Osteocyte (in vitro differentiated cells): Measurements from ENCODE around the gene GOLGA6L10. TPM values are rescaled to one million over a fixed set of nuclear protein-coding genes. Genes with fewer than 3 reads are reported as not detected.
"Not testable (repeated sequence)": the region's sequence is repeated elsewhere in the genome, so short reads cannot be mapped to it uniquely, and the experiment has no call there.

Experiments
- DNase-seq: peaks from one replicate; pipeline ENCODE4 v3.0.0; 2021; ENCODE audit warnings: mixed read lengths; ENCODE audit not compliant: unreplicated experiment; ENCODE audit errors: extremely low spot score
- H3K27ac Mint-ChIP-seq: one replicate; pipeline ENCODE4 v1.8.0; 2021; ENCODE audit warnings: mild to moderate bottlenecking, mixed read lengths; ENCODE audit not compliant: unreplicated experiment
- H3K27me3 Mint-ChIP-seq: one replicate; pipeline ENCODE4 v1.8.0; 2021; ENCODE audit warnings: mixed read lengths; ENCODE audit not compliant: unreplicated experiment
- H3K36me3 Mint-ChIP-seq: one replicate; pipeline ENCODE4 v1.8.0; 2021; ENCODE audit warnings: mixed read lengths; ENCODE audit not compliant: unreplicated experiment
- H3K4me1 Mint-ChIP-seq: one replicate; pipeline ENCODE4 v1.8.0; 2021; ENCODE audit warnings: mixed read lengths; ENCODE audit not compliant: unreplicated experiment
- H3K4me3 Mint-ChIP-seq: one replicate; pipeline ENCODE4 v1.8.0; 2021; ENCODE audit warnings: mild to moderate bottlenecking, moderate library complexity, mixed read lengths; ENCODE audit not compliant: unreplicated experiment
- H3K9me3 Mint-ChIP-seq: one replicate; pipeline ENCODE4 v1.8.0; 2021; ENCODE audit warnings: mixed read lengths; ENCODE audit not compliant: unreplicated experiment
- total RNA-seq: library from RNA; stranded (reverse); gene quantifications from 2 replicates; pipeline ENCODE4 v1.2.1, GENCODE V29; 2021

GOLGA6L10 gene
- total RNA-seq, 1 donor from 2014 or later: 1.6 TPM

- not testable (repeated sequence) for H3K36me3 Mint-ChIP-seq, H3K27ac Mint-ChIP-seq, H3K4me3 Mint-ChIP-seq, H3K4me1 Mint-ChIP-seq, H3K27me3 Mint-ChIP-seq, H3K9me3 Mint-ChIP-seq
- peak; percentile 25 for DNase-seq
Measured at GRCh38 chr15:82333603-82334553, 15.4 kb downstream of the GOLGA6L10 start.

- H3K27me3 Mint-ChIP-seq, H3K27ac Mint-ChIP-seq, H3K4me3 Mint-ChIP-seq, H3K4me1 Mint-ChIP-seq, H3K36me3 Mint-ChIP-seq, H3K9me3 Mint-ChIP-seq: not testable (repeated sequence)
- DNase-seq: peak; percentile 73
Measured at GRCh38 chr15:82332711-82333602, 16.3 kb downstream of the GOLGA6L10 start.

GRCh38 chr15:82331576-82332304, 17.5 kb downstream of the GOLGA6L10 start:
- H3K27me3 Mint-ChIP-seq, H3K27ac Mint-ChIP-seq, H3K4me1 Mint-ChIP-seq, H3K4me3 Mint-ChIP-seq, H3K36me3 Mint-ChIP-seq, H3K9me3 Mint-ChIP-seq, DNase-seq: not testable (repeated sequence)

GRCh38 chr15:82330921-82331320, 18.4 kb downstream of the GOLGA6L10 start:
- H3K27ac Mint-ChIP-seq, H3K9me3 Mint-ChIP-seq, H3K36me3 Mint-ChIP-seq, H3K4me3 Mint-ChIP-seq, H3K27me3 Mint-ChIP-seq, H3K4me1 Mint-ChIP-seq: not testable (repeated sequence)
- DNase-seq: peak; percentile 21

- H3K27me3 Mint-ChIP-seq, H3K36me3 Mint-ChIP-seq, H3K4me3 Mint-ChIP-seq, DNase-seq, H3K9me3 Mint-ChIP-seq, H3K4me1 Mint-ChIP-seq, H3K27ac Mint-ChIP-seq: not testable (repeated sequence)
Measured at GRCh38 chr15:82329039-82329438, 20.2 kb downstream of the GOLGA6L10 start.

GRCh38 chr15:82327372-82327771, 21.9 kb downstream of the GOLGA6L10 start:
- H3K4me3 Mint-ChIP-seq, H3K36me3 Mint-ChIP-seq, H3K27me3 Mint-ChIP-seq, H3K9me3 Mint-ChIP-seq, H3K27ac Mint-ChIP-seq, H3K4me1 Mint-ChIP-seq: not testable (repeated sequence)
- peak; percentile 56 for DNase-seq

GRCh38 chr15:82326896-82327295, 22.4 kb downstream of the GOLGA6L10 start:
- H3K9me3 Mint-ChIP-seq, H3K36me3 Mint-ChIP-seq, H3K4me3 Mint-ChIP-seq, H3K27me3 Mint-ChIP-seq, DNase-seq, H3K4me1 Mint-ChIP-seq, H3K27ac Mint-ChIP-seq: not testable (repeated sequence)

GRCh38 chr15:82325646-82326045, 23.6 kb downstream of the GOLGA6L10 start:
- H3K27me3 Mint-ChIP-seq, H3K36me3 Mint-ChIP-seq, H3K4me3 Mint-ChIP-seq, H3K4me1 Mint-ChIP-seq, H3K9me3 Mint-ChIP-seq, H3K27ac Mint-ChIP-seq, DNase-seq: not testable (repeated sequence)

- H3K27ac Mint-ChIP-seq, H3K36me3 Mint-ChIP-seq, H3K9me3 Mint-ChIP-seq, H3K27me3 Mint-ChIP-seq, H3K4me1 Mint-ChIP-seq, DNase-seq, H3K4me3 Mint-ChIP-seq: not testable (repeated sequence)
Measured at GRCh38 chr15:82324831-82325230, 24.4 kb downstream of the GOLGA6L10 start.

GRCh38 chr15:82322488-82322887, 26.8 kb downstream of the GOLGA6L10 start:
- H3K4me3 Mint-ChIP-seq, H3K27me3 Mint-ChIP-seq, DNase-seq, H3K36me3 Mint-ChIP-seq, H3K27ac Mint-ChIP-seq, H3K9me3 Mint-ChIP-seq, H3K4me1 Mint-ChIP-seq: not testable (repeated sequence)

GRCh38 chr15:82320861-82321260, 28.4 kb downstream of the GOLGA6L10 start:
- H3K27me3 Mint-ChIP-seq, H3K4me1 Mint-ChIP-seq, H3K36me3 Mint-ChIP-seq, H3K9me3 Mint-ChIP-seq, H3K4me3 Mint-ChIP-seq, DNase-seq, H3K27ac Mint-ChIP-seq: not testable (repeated sequence)
